SU-DHL-6 (cell line): ENCODE measurements around the gene OR9Q1.

Experiments used
- CTCF ChIP-seq: fragments of 200-600 bp; sonication (generic); IDR thresholded peaks from one replicate; pipeline ENCODE4 v1.5.1; 2017; ENCODE audit warnings: antibody characterized with exemption, mild to moderate bottlenecking, low read length, moderate library complexity; ENCODE audit not compliant: insufficient read depth, poor library complexity, severe bottlenecking
- EZH2phosphoT487 ChIP-seq: fragments of 200-600 bp; sonication (generic), shearing (Covaris generic); conservative IDR thresholded peaks from 2 replicates; pipeline ENCODE4 v1.6.1; 2018; ENCODE audit warnings: mild to moderate bottlenecking, antibody characterized with exemption, low read length, moderate library complexity, mixed read lengths

DNA sequence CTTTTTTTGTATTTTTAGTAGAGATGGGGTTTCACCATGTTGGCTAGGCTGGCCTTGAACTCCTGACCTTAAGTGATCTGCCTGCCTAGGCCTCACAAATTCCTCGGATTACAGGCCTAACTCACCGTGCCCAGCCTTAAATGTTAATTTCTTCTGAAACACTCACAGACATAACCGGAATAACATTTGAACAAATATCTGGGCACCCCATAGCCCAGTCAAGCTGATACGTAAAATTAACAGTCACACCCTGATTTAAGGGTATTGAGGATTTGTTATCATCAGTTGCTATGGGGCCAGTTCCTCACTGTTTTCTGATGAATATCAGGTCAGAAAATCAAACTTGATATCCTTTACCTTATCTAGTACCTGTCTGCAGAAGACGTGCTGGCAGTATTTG, 23.0 kb upstream of the OR9Q1 start:
- TF ChIP-seq CTCF (no peak), EZH2phosphoT487 (no peak)
